Prostate gland (tissue), 2 donors: ENCODE measurements around the gene CUL2. TPM values are rescaled to one million over a fixed set of nuclear protein-coding genes. Genes with fewer than 3 reads are reported as not detected.

Experiments
- DNase-seq: peaks from one replicate; pipeline ENCODE4 v3.0.0-alpha.2; 2019; ENCODE audit warnings: low spot score
- H3K27ac ChIP-seq, 2 donors: fragments of 200-600 bp; sonication (generic); 2 replicates each; pipeline ENCODE4 v1.5.1; 2017 to 2019
- H3K27me3 ChIP-seq: fragments of 200-600 bp; sonication (generic); replicated peaks from 2 replicates; pipeline ENCODE4 v1.5.1; 2019; ENCODE audit not compliant: insufficient read depth
- H3K36me3 ChIP-seq, 2 donors: fragments of 200-600 bp; sonication (generic); 1 replicate in 1 of 2; 2 replicates in 1 of 2; pipeline versions ENCODE4 v1.5.1 to v1.8.1; 2017 to 2019
- H3K4me1 ChIP-seq: fragments of 200-600 bp; sonication (generic); replicated peaks from 2 replicates; pipeline ENCODE4 v1.5.1; 2019
- H3K4me3 ChIP-seq, 2 donors: fragments of 200-600 bp; sonication (generic); 2 replicates each; pipeline ENCODE4 v1.5.1; 2017 to 2019
- H3K9me3 ChIP-seq: fragments of 200-600 bp; sonication (generic); 2 replicates; pipeline ENCODE4 v1.5.1; 2017
- CTCF ChIP-seq, 4 experiments: fragments of 200-600 bp in 2 of 4; fragments of 450-650 bp in 2 of 4; sonication (generic) in 2 of 4; IDR thresholded peaks; 1 replicate in 3 of 4; 2 replicates in 1 of 4; pipeline ENCODE4 v1.5.1; 2016 to 2019; ENCODE audit warnings: antibody characterized with exemption in 4 of 4, mild to moderate bottlenecking in 2 of 4, moderate library complexity in 2 of 4
- POLR2A ChIP-seq: fragments of 450-650 bp; IDR thresholded peaks from one replicate; pipeline ENCODE4 v1.6.1; 2016; ENCODE audit warnings: antibody characterized with exemption, mild to moderate bottlenecking
- POLR2AphosphoS5 ChIP-seq: sonication (generic); formaldehyde crosslinking; IDR thresholded peaks from one replicate; pipeline ENCODE4 v1.6.1; 2017; ENCODE audit warnings: antibody characterized with exemption
- WGBS: methylation state at CpG from one replicate; pipeline ENCODE4 v1.1.5; 2018; 5-methylcytosine and 5-hydroxymethylcytosine counted together
- intact Hi-C: fragments of 100-400 bp; cut with DNase I; formaldehyde crosslinking; loops from one replicate; pipeline ENCODE4 v1.14.2; 2022
- total RNA-seq, 2 donors: library from RNA; depleted of rRNA; stranded (reverse); fragments of >200 nt; gene quantifications; one replicate each; pipeline ENCODE4 v1.1.0, GENCODE V29; 2016

CUL2 gene
- total RNA-seq, 2 donors from 2014 or later: 15.5 to 15.9 TPM

GRCh38 chr10:35025916-35026315, 64.2 kb downstream of the CUL2 start:
- Histone ChIP-seq H3K27ac (no peak overlapping the region), H3K4me1 (no peaks in the 10 kb centered on the region), H3K9me3 (no peaks in the 10 kb centered on the region), H3K4me3 (no peak overlapping the region), H3K27me3 (no peaks in the 10 kb centered on the region), H3K36me3 (no peaks in the 10 kb centered on the region)
- TF ChIP-seq POLR2A (no peak), CTCF (IDR thresholded peaks at IDR 0.05) (no peak), POLR2AphosphoS5 (no peak)
- intact Hi-C loops: loop anchor here (10.0 kb wide), 1 partner anchor 361 kb away; no protein-coding TSS in a partner anchor
- DNase-seq: no peak

GRCh38 chr10:35020481-35020880, 69.7 kb downstream of the CUL2 start:
- Histone ChIP-seq H3K27ac (no peak overlapping the region), H3K9me3 (no peaks in the 10 kb centered on the region), H3K4me3 (no peak overlapping the region), H3K36me3 (no peaks in the 10 kb centered on the region), H3K4me1 (no peaks in the 10 kb centered on the region), H3K27me3 (no peaks in the 10 kb centered on the region)
- no peak for DNase-seq
- TF ChIP-seq POLR2AphosphoS5 (no peak), POLR2A (no peak), CTCF (IDR thresholded peaks at IDR 0.05) (no peak)
- WGBS: 64% methylated on average over 2 of the region's 2 CpGs
- intact Hi-C loops: loop anchor here (10.0 kb wide), 1 partner anchor 356 kb away; no protein-coding TSS in a partner anchor

GRCh38 chr10:35019041-35020024, 70.8 kb downstream of the CUL2 start:
- no peaks in the 10 kb centered on the region for H3K36me3 ChIP-seq

GRCh38 chr10:35017608-35018007, 72.5 kb downstream of the CUL2 start:
- no peaks in the 10 kb centered on the region for H3K27me3 ChIP-seq
- WGBS: 86% methylated on average over 5 of the region's 5 CpGs
- no peak overlapping the region for H3K27ac ChIP-seq
- H3K4me3 ChIP-seq: no peak overlapping the region
- no peaks in the 10 kb centered on the region for H3K9me3 ChIP-seq
- H3K36me3 ChIP-seq: no peaks in the 10 kb centered on the region
- no peak for DNase-seq
- no peaks in the 10 kb centered on the region for H3K4me1 ChIP-seq
- intact Hi-C loops: no loop called here
- TF ChIP-seq POLR2AphosphoS5: no peak
- no peak for TF ChIP-seq POLR2A
- no peak for TF ChIP-seq CTCF (IDR thresholded peaks at IDR 0.05)

More at GRCh38 chr10:35019041-35020024, 70.8 kb downstream of the CUL2 start:
- Histone ChIP-seq H3K27me3 (no peaks in the 10 kb centered on the region), H3K4me3 (no peak overlapping the region), H3K9me3 (no peaks in the 10 kb centered on the region), H3K27ac (no peak overlapping the region), H3K4me1 (no peaks in the 10 kb centered on the region)
- WGBS: 76% methylated on average over 8 of the region's 8 CpGs
- TF ChIP-seq POLR2A (no peak), CTCF (IDR thresholded peaks at IDR 0.05) (no peak), POLR2AphosphoS5 (no peak)
- intact Hi-C loops: loop anchor here (10.0 kb wide), 1 partner anchor 355 kb away; no protein-coding TSS in a partner anchor
- no peak for DNase-seq
